Measurements from ENCODE around the gene FFAR1. TPM values are rescaled to one million over a fixed set of nuclear protein-coding genes. Genes with fewer than 3 reads are reported as not detected.

FFAR1 gene
- total RNA-seq, 2 donors from 2014 or later, result 1.6 to 2.3 TPM

DNA sequence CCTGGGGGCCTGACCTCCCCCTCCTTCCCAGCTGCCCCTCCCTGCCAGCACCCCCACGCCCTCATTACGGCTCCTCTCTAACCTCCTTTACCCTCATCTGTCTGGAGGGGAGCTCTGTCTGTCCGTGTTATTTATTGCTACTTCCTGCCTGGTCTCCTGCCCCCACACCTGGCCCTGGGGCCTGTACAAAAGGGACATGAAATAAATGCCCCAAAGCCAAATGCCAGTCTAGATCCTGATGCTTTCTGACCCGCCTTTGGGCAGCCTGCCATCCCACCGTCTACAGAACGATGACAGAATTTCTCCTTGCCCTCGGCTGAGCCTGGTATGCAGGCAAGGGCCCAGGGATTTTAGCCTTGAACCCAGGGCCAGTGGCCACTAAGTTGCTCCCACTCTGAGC lies 34.1 kb upstream of the FFAR1 start:
- no peaks in the 10 kb centered on the region for H3K9me3 ChIP-seq
- DNase-seq (no peak), ATAC-seq (no peak)
- H3K4me3 ChIP-seq, result no peak overlapping the region
- H3K4me1 ChIP-seq, result peaks cover 15% of the 10 kb centered on the region
- TF ChIP-seq, protein P1, sequence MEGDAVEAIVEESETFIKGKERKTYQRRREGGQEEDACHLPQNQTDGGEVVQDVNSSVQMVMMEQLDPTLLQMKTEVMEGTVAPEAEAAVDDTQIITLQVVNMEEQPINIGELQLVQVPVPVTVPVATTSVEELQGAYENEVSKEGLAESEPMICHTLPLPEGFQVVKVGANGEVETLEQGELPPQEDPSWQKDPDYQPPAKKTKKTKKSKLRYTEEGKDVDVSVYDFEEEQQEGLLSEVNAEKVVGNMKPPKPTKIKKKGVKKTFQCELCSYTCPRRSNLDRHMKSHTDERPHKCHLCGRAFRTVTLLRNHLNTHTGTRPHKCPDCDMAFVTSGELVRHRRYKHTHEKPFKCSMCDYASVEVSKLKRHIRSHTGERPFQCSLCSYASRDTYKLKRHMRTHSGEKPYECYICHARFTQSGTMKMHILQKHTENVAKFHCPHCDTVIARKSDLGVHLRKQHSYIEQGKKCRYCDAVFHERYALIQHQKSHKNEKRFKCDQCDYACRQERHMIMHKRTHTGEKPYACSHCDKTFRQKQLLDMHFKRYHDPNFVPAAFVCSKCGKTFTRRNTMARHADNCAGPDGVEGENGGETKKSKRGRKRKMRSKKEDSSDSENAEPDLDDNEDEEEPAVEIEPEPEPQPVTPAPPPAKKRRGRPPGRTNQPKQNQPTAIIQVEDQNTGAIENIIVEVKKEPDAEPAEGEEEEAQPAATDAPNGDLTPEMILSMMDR (IDR thresholded peaks at IDR 0.05), result no peak
- TF ChIP-seq POLR2A (IDR thresholded peaks at IDR 0.05), result no peak
- H3K36me3 ChIP-seq (replicated peaks in 1 of 2; ENCODE audit: insufficient read depth in 1 of 2, low read depth in 2 of 2), result no peaks in the 10 kb centered on the region
- intact Hi-C loops (cut with DNase I), result no loop called here
- H3K27me3 ChIP-seq, result no peaks in the 10 kb centered on the region
- H3K27ac ChIP-seq, result no peak overlapping the region
- WGBS, 2 donors, result 40 to 61% methylated on average over 4 to 7 of the region's 7 CpGs

DNA sequence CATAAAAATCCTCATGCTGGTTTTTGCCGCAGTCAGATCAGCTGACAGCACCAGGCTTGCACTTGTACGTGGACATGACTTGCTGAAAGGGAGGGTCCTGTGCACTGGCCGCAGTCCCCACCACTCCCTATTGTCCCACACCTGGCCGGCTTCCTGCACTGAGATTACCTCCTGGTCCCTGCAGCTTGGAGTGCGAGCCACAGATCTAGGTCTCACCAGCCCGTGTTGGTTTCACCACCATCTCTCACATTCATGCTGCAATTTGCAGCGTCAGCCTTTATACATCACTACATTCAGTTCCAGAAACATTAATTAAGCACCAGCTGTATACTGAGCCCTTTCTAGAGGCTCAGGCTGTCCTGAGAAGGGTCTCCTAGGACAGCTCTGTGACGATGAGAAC lies 33.7 kb upstream of the FFAR1 start:
- TF ChIP-seq POLR2A (IDR thresholded peaks at IDR 0.05), result no peak
- no peak overlapping the region for H3K27ac ChIP-seq
- H3K27me3 ChIP-seq, result no peaks in the 10 kb centered on the region
- H3K4me3 ChIP-seq, result no peak overlapping the region
- ATAC-seq (no peak), DNase-seq (no peak)
- no peaks in the 10 kb centered on the region for H3K36me3 ChIP-seq (replicated peaks in 1 of 2; ENCODE audit: insufficient read depth in 1 of 2, low read depth in 2 of 2)
- peaks cover 13% of the 10 kb centered on the region for H3K4me1 ChIP-seq
- no peaks in the 10 kb centered on the region for H3K9me3 ChIP-seq
- 85 to 87% methylated on average over 8 of the region's 8 CpGs for WGBS, 2 donors
- intact Hi-C loops (cut with DNase I), result no loop called here

DNA sequence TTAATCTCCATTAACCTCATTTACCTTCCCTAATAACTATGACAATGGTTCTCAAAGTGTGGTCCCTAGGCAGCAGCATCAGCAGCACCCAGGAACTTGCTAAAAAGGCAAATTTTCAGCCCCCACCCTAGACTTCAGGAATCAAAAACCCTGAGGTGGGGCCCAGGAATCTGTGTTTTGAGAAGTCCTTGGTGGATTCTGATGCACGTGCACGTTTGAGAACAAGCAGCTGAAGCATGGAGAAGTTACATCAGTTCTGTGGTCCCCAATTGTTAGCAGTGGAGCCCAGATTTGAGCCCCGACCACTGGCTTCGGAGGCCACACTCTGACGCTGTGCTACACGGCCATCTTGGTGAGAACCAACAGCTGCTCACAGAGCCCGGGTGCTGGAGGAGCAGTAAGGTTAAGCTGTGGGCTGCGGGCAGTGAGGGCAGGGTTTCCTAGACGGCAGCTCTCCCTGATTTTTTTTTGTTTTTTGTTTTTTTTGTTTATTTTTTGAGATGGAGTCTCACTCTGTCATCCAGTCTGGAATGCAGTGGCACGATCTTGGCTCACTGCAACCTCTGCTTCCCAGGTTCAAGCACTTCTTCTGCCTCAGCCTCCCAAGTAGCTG lies 32.7 kb upstream of the FFAR1 start:
- Histone ChIP-seq H3K27ac (no peak overlapping the region), H3K27me3 (no peaks in the 10 kb centered on the region), H3K4me1 (peaks cover 4% of the 10 kb centered on the region), H3K36me3 (replicated peaks in 1 of 2; ENCODE audit: insufficient read depth in 1 of 2, low read depth in 2 of 2) (no peaks in the 10 kb centered on the region), H3K4me3 (no peak overlapping the region), H3K9me3 (no peaks in the 10 kb centered on the region)
- DNase-seq (no peak), ATAC-seq (no peak)
- TF ChIP-seq POLR2A (IDR thresholded peaks at IDR 0.05), result no peak
- TF ChIP-seq, protein P1 (IDR thresholded peaks at IDR 0.05), result no peak
- 71 to 73% methylated on average over 9 to 10 of the region's 10 CpGs for WGBS, 2 donors
- intact Hi-C loops (cut with DNase I), result no loop called here

DNA sequence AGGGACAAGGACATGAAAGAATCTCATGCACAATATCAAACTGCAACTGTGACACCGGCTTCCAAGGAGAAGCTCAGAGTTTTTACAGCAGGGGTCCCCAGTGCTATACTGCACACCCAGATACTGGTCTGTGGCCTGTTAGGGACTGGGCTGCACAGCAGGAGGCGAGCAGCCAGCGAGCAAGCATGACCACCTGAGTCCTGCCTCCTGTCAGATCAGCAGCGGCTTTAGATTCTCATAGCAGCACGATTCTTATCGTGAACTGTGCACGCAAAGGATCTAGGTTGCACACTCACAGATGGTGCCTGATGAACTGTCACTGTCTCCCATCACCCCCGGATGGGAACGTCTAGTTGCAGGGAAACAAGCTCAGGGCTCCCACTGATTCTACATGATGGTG lies 31.8 kb upstream of the FFAR1 start:
- Histone ChIP-seq H3K4me3 (no peak overlapping the region), H3K4me1 (no peaks in the 10 kb centered on the region), H3K9me3 (no peaks in the 10 kb centered on the region), H3K27me3 (no peaks in the 10 kb centered on the region), H3K27ac (no peak overlapping the region), H3K36me3 (replicated peaks in 1 of 2; ENCODE audit: insufficient read depth in 1 of 2, low read depth in 2 of 2) (no peaks in the 10 kb centered on the region)
- intact Hi-C loops (cut with DNase I), result no loop called here
- DNase-seq, result no peak
- no peak for ATAC-seq
- 81 to 83% methylated on average over 6 to 9 of the region's 9 CpGs for WGBS, 2 donors
- TF ChIP-seq POLR2A (IDR thresholded peaks at IDR 0.05), result no peak
- TF ChIP-seq, protein P1 (IDR thresholded peaks at IDR 0.05), result no peak

DNA sequence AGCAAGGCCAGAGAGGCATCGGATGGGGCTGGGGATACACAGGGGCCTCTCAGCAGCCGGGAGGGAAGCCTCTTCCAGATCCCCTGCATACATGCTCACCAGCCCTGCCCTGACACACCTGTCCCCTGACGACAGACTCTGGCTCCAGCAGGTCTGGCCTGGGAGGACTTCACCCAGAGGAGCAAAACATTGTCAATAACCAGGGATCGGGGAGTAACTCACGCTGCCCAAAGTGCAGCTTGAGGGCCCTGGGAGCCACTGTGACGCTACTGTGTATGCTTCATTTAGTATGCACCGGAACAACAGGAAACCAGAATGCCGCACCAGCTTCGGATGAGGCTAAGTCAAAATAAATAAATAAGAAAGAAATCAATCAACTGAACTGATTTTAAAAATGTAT lies 31.1 kb upstream of the FFAR1 start:
- TF ChIP-seq, protein P1 (IDR thresholded peaks at IDR 0.05), result no peak
- TF ChIP-seq POLR2A (IDR thresholded peaks at IDR 0.05), result no peak
- WGBS, 2 donors, result 70 to 84% methylated on average over 7 to 9 of the region's 9 CpGs
- Histone ChIP-seq H3K9me3 (no peaks in the 10 kb centered on the region), H3K27ac (no peak overlapping the region), H3K4me3 (no peak overlapping the region), H3K27me3 (no peaks in the 10 kb centered on the region), H3K4me1 (no peaks in the 10 kb centered on the region), H3K36me3 (replicated peaks in 1 of 2; ENCODE audit: insufficient read depth in 1 of 2, low read depth in 2 of 2) (no peaks in the 10 kb centered on the region)
- DNase-seq (no peak), ATAC-seq (no peak)
- intact Hi-C loops (cut with DNase I), result no loop called here

Measured in body of pancreas (tissue), 4 donors.